Keratinocyte (primary cell): ENCODE measurements around the gene CHMP6.

ENCODE experiments used
- CTCF ChIP-seq, 3 experiments: IDR thresholded peaks in 1 of 3; conservative IDR thresholded peaks in 1 of 3; optimal IDR thresholded peaks in 1 of 3; 2 replicates in 2 of 3; 3 replicates in 1 of 3; pipeline versions ENCODE3 to v1.5.1; 2011; ENCODE audit warnings: low read length in 3 of 3, mild to moderate bottlenecking in 3 of 3, moderate library complexity in 2 of 3, control low read depth in 1 of 3, inconsistent platforms in 1 of 3; ENCODE audit not compliant: insufficient read depth in 2 of 3; ENCODE audit errors: extremely low read depth in 1 of 3
- EZH2 ChIP-seq: IDR thresholded peaks from one replicate; pipeline ENCODE4 v1.6.1; 2012; ENCODE audit warnings: inconsistent platforms, mild to moderate bottlenecking, low read length, moderate library complexity

DNA sequence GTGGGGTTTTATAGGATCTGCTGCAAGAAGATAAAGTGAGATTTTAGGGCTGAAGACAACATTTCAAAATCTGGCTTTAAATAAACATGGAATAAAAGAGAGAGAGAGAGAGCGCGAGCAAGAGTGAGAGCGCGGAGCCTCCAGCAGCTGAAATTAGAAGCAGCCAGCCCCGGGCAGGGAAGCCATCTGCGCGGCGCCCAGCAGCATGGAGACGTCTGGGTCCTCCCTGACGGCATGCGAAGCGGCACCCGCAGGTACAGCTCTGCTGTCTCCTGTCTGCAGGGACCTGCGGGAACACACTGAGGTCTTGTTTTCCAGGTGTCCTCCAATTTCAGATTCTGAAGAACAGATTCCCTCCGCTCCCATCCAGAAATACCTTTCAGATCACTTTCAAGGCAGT is 35.4 kb downstream of the CHMP6 start:
- TF ChIP-seq CTCF (optimal IDR thresholded peaks at IDR 0.05 in 1 of 3, IDR thresholded peaks at IDR 0.05 in 1 of 3, conservative IDR thresholded peaks at IDR 0.05 in 1 of 3; ENCODE audit: extremely low read depth in 1 of 3, insufficient read depth in 2 of 3, low read length in 3 of 3) (no peak), EZH2 (no peak)
